GM21381 (cell line): ENCODE measurements around the gene CAPRIN2.

ENCODE experiments used
- ATAC-seq: cut with Tn5 transposase; IDR thresholded peaks from one replicate; pipeline ENCODE4 v1.9.1; 2021; ENCODE audit warnings: mild to moderate bottlenecking, moderate library complexity; ENCODE audit not compliant: unreplicated experiment

CAPRIN2 gene

GRCh38 chr12:30763053-30763452 is 8.3 kb upstream of the CAPRIN2 start:
- ATAC-seq, result no peak

DNA sequence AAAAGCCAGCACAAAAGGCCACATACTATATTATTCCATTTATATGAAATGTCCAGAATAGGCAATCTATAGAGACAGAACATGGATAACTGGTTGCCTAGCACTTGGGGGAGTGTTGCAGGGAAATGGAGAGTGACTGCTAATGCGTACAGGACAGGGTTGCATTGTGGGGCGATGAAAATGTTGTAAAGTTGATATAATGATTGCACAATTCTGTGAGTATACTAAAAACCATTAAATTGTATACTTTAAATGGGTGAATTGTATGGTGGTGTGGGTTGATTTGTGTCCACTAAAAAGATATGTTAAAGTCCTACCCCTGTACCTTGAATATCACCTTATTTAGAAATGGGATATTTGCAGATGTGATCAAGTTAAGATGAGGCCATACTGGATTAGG is 7.0 kb upstream of the CAPRIN2 start:
- ATAC-seq, result no peak

GRCh38 chr12:30757316-30757715 is 2.6 kb upstream of the CAPRIN2 start:
- no peak for ATAC-seq

- no peak for ATAC-seq
Observed at GRCh38 chr12:30756074-30756473, 1.3 kb upstream of the CAPRIN2 start.

DNA sequence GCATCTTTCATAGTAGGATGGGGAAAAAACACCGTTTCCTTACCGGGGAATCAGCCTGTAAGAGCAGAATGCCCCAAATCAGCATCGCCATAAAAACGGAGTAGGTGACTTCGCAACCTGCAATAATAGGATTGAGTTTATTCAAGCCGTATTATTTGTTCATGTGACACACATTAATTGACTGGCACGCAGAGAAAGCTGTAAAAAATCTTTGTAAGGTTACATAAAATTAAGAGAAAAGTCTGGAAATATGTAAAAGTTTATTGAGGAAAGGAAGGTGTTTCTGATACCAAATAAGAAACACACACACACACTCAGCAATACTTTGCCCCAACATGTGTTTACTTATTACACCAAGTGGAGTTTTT is 628 bp upstream of the CAPRIN2 start:
- no peak for ATAC-seq

DNA sequence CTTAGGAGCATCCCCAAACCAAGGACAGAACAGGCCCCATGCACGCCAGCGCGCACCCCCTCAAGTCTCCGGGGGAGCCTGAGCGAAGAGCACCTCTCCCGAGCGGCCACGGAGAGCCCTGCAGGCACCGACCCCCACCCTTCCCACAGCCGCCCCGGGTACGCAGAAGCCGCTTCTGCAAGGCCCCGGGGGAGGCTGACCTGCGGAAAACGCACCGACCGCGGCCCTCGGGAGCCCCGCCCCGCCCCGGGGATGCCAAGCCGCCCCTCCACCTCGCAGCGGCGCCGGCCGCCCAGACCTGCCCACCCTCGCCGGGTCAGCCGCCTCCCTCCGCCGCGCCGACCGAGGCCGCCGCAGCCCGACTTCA is 385 bp downstream of the CAPRIN2 start:
- ATAC-seq, result no peak

DNA sequence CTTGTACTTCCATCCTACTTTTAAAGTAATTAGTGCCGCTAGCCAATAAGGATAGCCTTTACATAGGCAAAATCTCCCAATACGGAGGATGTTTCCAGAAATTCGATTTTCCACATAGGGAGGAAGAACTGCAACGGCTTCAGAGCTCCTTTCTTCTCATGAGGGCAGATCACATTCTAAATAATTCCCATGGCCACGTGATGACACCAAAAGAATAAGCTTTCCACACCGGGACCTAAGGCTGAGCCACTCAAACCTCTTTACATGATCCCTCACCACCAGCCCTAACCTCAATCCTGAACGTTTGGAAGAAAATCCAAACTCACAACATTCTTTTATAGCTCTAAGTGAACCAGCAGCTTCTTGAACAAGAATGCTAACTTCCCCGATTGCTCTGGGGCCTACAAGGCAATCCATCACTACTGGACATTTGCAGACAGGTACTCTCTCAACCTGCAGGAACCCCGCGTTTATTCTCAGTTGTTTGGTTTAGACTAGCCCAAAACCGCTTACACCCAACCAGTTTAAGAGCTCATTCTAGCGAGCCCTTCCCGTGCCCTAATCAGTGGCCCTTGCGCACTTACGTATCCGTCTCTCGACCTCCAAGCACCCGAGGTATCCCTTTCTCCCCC is 884 bp downstream of the CAPRIN2 start:
- ATAC-seq, result no peak

- no peak for ATAC-seq
Observed at GRCh38 chr12:30753233-30753632, 1.5 kb downstream of the CAPRIN2 start.

DNA sequence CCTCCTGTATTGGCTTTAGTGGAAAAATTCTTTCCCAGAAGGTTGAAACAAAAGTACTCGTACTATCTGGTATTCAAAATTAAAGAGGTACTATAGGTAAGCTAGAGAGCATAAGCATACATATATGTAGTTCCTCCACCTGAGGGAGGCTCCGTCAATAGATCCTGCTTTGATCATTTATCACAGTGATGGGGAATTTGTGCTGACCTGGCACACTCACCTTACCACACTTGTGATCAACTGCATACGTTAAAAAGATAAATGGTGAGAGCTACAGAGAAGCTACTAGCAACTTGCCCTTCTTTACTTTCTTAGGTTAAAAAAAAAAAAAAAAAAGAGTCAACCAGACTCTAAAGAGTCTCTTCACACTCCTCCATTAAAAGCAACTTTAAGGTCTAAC is 2.5 kb downstream of the CAPRIN2 start:
- ATAC-seq, result no peak

DNA sequence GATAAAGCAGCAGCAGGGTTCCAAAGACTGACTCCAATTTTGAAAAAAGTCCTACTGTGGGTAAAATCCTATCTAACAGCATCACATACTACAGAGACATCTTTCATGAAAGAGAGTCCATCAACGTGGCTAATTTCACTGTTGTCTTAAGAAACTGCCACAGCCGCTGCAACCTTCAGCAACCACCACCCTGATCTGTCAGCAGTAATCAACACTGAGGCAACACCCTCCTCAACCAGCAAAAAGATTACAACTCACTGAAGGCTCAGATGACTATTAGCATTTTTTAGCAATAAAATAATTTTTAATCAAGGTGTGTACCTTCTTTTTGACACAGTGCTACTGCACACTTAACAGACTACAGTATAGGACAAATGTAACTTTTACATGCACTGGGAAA is 6.6 kb downstream of the CAPRIN2 start:
- no peak for ATAC-seq

- no peak for ATAC-seq
Observed at GRCh38 chr12:30746190-30746589, 8.6 kb downstream of the CAPRIN2 start.

DNA sequence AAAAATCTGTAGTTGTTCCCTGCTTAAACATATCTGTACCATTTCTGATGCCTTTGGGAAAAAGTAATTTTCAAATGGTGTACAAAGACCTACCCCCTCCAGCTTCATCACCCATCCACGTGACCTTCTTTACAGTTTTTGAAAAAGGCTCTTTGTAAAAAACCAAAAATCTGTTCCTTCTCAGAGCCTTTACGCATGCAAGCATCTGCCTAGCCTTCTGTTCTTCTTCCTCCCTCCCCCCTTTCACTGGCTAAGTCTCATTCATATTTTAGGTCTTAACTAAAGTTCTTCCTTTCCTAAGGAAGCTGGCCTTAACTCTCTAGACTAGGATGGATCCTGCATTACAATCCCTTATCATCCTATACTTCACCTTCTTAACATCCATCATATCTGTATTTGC is 10.4 kb downstream of the CAPRIN2 start:
- no peak for ATAC-seq

DNA sequence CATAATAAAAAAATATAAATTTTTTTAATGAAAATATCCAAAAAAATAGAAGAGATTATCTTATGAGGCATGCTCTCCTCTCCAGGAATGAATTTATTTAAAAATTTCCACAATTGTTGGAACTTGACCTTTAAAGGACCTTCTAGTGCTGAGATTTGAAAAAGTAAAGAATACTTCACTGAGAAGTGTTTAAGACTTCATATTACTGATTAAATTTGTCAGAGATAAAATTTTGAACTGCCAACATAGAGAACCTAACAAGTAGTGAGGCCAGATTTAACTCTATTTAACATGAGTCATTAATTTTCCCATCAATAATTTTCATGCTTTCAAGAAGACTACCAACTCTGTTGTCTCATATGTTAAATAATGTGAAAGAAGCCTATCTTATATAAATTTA is 14.5 kb downstream of the CAPRIN2 start:
- ATAC-seq, result no peak

GRCh38 chr12:30739020-30739419 is 15.7 kb downstream of the CAPRIN2 start:
- ATAC-seq, result no peak

DNA sequence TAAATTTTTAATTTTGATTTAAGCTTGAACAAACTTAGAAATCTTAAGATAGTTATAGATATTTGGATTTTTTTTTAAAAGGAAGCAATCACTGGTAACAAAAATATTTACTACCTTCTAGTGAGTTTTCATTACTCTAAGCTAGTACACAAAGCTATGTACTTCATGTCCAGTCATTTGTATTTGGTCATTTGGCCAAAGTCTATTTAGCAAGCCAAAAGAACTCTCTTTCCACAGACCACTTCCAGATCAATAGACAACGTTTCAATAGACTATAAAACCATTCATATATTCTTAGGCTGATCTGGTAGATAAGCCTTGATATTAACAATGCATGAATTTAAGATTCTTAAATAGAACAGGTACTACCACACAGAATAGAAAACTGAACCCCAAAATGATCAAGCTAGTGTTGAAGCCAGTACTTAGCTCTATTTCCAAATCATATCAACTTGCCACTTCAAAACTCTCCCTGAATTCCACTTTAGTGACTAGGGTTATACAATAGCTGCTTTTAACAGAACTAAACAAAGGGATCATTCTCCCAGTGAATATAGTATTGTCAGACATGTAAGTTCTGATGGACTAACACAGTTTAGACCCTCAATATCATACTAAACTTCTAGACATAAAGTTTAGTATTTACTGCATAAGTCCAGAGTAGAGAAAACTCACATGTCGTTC is 21.7 kb downstream of the CAPRIN2 start:
- no peak for ATAC-seq

DNA sequence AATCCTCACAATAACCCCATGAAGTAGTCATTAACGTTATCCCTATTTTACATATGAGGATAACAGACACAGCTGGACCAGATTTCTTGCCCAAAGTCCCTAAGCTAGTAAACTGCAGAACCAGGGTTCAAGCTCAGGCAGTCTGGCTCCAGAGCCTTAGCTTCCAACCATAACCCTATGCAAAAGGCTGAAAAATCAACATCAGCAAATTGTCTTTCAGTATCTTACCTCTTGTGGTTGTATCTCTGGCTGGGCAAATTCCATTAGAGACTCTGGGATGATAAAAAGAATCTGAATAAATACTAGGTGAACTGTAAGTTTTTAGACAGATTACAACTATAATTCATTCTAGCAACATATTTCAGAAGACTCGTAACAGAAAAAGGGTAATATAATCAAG is 24.7 kb downstream of the CAPRIN2 start:
- ATAC-seq, result no peak

- no peak for ATAC-seq
Observed at GRCh38 chr12:30729547-30729946, 25.2 kb downstream of the CAPRIN2 start.

DNA sequence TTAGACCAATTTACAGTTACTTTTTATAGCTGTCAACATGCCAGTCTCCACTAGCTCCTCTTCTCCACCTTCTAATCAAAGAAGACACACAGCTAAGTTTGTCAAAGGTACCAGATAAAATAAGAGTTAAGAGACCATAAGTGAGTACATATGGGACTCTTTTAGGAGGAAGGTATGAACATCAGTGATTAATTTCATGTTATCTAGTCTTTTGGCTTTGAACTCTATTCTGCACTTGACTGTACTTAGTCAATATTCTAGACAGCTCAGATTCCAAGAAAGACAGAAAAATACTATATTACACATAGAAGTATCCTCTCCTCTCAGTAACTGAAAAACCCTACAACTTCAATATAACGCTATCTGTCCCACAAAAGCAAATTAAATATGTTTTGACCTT is 28.1 kb downstream of the CAPRIN2 start:
- no peak for ATAC-seq

- ATAC-seq, result no peak
Observed at GRCh38 chr12:30725739-30726138, 29.0 kb downstream of the CAPRIN2 start.

DNA sequence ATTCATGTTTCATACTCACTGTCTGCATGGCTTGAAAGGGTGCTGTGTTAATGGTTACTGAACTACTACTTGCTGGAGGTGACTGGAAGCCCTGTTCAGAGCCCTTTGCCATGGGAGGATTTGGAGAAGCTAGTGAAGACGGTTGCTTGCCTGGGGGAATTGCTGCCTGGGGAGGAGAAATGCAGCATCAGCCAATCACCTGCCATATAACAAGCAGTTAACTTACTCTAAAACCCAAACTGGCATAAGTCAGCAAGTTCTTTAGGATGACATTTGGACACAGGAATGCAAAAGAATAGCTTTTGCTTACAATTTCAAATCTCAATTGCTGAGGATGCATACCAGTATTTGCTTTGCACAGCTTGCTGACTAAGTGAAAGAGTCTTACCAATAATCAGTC is 35.7 kb downstream of the CAPRIN2 start:
- ATAC-seq, result no peak

GRCh38 chr12:30707613-30708342 is 47.0 kb downstream of the CAPRIN2 start:
- no peak for ATAC-seq

DNA sequence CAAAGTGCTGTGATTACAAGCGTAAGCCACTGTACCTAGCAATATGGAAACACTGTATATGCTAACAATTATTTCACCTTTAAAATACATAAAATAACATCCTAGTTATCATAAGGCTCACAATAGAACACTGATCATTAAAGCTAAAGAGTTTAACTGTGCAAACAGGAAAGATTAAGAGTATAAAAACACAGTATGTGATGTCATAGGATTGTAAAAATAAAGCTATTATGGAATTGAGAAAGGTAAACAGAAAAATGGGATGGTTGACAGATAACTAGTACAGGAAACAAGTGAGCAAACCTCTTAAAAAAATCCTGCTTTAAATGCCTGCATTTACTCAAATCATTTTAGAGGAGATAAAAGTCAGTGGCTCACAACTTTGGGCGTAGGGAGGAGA is 48.3 kb downstream of the CAPRIN2 start:
- no peak for ATAC-seq
